Nephron (organoid): ENCODE measurements around the gene DLGAP4.
A peak's percentile ranks its signal among the peaks of the same experiment; 100 is the strongest.

ENCODE experiments used
- H3K27ac Mint-ChIP-seq, 3 experiments: 2 replicates each; pipeline ENCODE4 v1.8.0; 2020; ENCODE audit warnings: mixed read lengths in 3 of 3, mild to moderate bottlenecking in 2 of 3, moderate library complexity in 1 of 3
- H3K27me3 Mint-ChIP-seq: 2 replicates; pipeline ENCODE4 v1.8.0; 2021; ENCODE audit warnings: low read depth, mild to moderate bottlenecking, moderate library complexity, mixed read lengths
- H3K36me3 Mint-ChIP-seq: 2 replicates; pipeline ENCODE4 v1.8.0; 2020; ENCODE audit warnings: low read depth, mixed read lengths
- H3K4me1 Mint-ChIP-seq: 2 replicates; pipeline ENCODE4 v1.8.0; 2020; ENCODE audit warnings: mixed read lengths
- H3K4me3 Mint-ChIP-seq, 3 experiments: 2 replicates each; pipeline ENCODE4 v1.8.0; 2020; ENCODE audit warnings: mild to moderate bottlenecking in 3 of 3, mixed read lengths in 3 of 3, moderate library complexity in 2 of 3
- H3K9me3 Mint-ChIP-seq: 2 replicates; pipeline ENCODE4 v1.8.0; 2020; ENCODE audit warnings: mixed read lengths
- CTCF ChIP-seq, 3 experiments: fragments of 200-600 bp; sonication (generic); IDR thresholded peaks; one replicate each; pipeline ENCODE4 v1.5.0; 2021; ENCODE audit warnings: antibody characterized with exemption in 3 of 3; ENCODE audit not compliant: unreplicated experiment in 3 of 3

DLGAP4 gene

GRCh38 chr20:36467076-36467999, 161.2 kb downstream of the DLGAP4 start:
- H3K4me1 Mint-ChIP-seq = peaks cover 73% of the 10 kb centered on the region
- no peaks in the 10 kb centered on the region for H3K9me3 Mint-ChIP-seq
- peak overlapping the region; percentile 35 to 83 (median 58) for H3K27ac Mint-ChIP-seq
- H3K4me3 Mint-ChIP-seq = no peak overlapping the region
- no peaks in the 10 kb centered on the region for H3K27me3 Mint-ChIP-seq
- peaks cover 4% of the 10 kb centered on the region for H3K36me3 Mint-ChIP-seq
- no peak for TF ChIP-seq CTCF (IDR thresholded peaks at IDR 0.05; ENCODE audit: unreplicated experiment in 3 of 3)

GRCh38 chr20:36468149-36469000, 162.2 kb downstream of the DLGAP4 start:
- no peak for TF ChIP-seq CTCF (IDR thresholded peaks at IDR 0.05; ENCODE audit: unreplicated experiment in 3 of 3)
- no peaks in the 10 kb centered on the region for H3K27me3 Mint-ChIP-seq
- no peaks in the 10 kb centered on the region for H3K9me3 Mint-ChIP-seq
- peak overlapping the region in 1 of 3 experiments; percentile 8 for H3K4me3 Mint-ChIP-seq
- peaks cover 78% of the 10 kb centered on the region for H3K4me1 Mint-ChIP-seq
- H3K27ac Mint-ChIP-seq = peak overlapping the region; percentile 46 to 61 (median 58)
- H3K36me3 Mint-ChIP-seq = peaks cover 4% of the 10 kb centered on the region

GRCh38 chr20:36469973-36470372, 163.8 kb downstream of the DLGAP4 start:
- H3K27me3 Mint-ChIP-seq = no peaks in the 10 kb centered on the region
- H3K9me3 Mint-ChIP-seq = no peaks in the 10 kb centered on the region
- H3K4me1 Mint-ChIP-seq = peaks cover 83% of the 10 kb centered on the region
- TF ChIP-seq CTCF (IDR thresholded peaks at IDR 0.05; ENCODE audit: unreplicated experiment in 3 of 3) = no peak
- peak overlapping the region in 2 of 3 experiments; percentile 2 to 29 for H3K4me3 Mint-ChIP-seq
- peak overlapping the region; percentile 77 to 83 (median 79) for H3K27ac Mint-ChIP-seq
- H3K36me3 Mint-ChIP-seq = peaks cover 8% of the 10 kb centered on the region

- H3K27ac Mint-ChIP-seq = peak overlapping the region; percentile 3 to 52 (median 39)
- no peak for TF ChIP-seq CTCF (IDR thresholded peaks at IDR 0.05; ENCODE audit: unreplicated experiment in 3 of 3)
- H3K4me3 Mint-ChIP-seq = no peak overlapping the region
- H3K4me1 Mint-ChIP-seq = peaks cover 62% of the 10 kb centered on the region
- no peaks in the 10 kb centered on the region for H3K9me3 Mint-ChIP-seq
- H3K36me3 Mint-ChIP-seq = peaks cover 13% of the 10 kb centered on the region
- no peaks in the 10 kb centered on the region for H3K27me3 Mint-ChIP-seq
Observed at GRCh38 chr20:36471885-36472636, 165.9 kb downstream of the DLGAP4 start.

- Mint-ChIP-seq H3K4me3 (no peak overlapping the region), H3K4me1 (peaks cover 56% of the 10 kb centered on the region), H3K27ac (peak overlapping the region in 2 of 3 experiments; percentile 3 to 38), H3K9me3 (no peaks in the 10 kb centered on the region), H3K27me3 (no peaks in the 10 kb centered on the region), H3K36me3 (peaks cover 13% of the 10 kb centered on the region)
- TF ChIP-seq CTCF (IDR thresholded peaks at IDR 0.05; ENCODE audit: unreplicated experiment in 3 of 3) = no peak
Observed at GRCh38 chr20:36472637-36473090, 166.5 kb downstream of the DLGAP4 start.
